ENCODE results near the gene NHERF2.

- TF ChIP-seq, protein P1, sequence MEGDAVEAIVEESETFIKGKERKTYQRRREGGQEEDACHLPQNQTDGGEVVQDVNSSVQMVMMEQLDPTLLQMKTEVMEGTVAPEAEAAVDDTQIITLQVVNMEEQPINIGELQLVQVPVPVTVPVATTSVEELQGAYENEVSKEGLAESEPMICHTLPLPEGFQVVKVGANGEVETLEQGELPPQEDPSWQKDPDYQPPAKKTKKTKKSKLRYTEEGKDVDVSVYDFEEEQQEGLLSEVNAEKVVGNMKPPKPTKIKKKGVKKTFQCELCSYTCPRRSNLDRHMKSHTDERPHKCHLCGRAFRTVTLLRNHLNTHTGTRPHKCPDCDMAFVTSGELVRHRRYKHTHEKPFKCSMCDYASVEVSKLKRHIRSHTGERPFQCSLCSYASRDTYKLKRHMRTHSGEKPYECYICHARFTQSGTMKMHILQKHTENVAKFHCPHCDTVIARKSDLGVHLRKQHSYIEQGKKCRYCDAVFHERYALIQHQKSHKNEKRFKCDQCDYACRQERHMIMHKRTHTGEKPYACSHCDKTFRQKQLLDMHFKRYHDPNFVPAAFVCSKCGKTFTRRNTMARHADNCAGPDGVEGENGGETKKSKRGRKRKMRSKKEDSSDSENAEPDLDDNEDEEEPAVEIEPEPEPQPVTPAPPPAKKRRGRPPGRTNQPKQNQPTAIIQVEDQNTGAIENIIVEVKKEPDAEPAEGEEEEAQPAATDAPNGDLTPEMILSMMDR (conservative IDR thresholded peaks at IDR 0.05): no peak
- no peak for TF ChIP-seq EZH2 (IDR thresholded peaks at IDR 0.05; ENCODE audit: low read depth)
These were observed 43.6 kb upstream of the NHERF2 start for GRCh38 chr16:1982991-1983543.

All from PC-9 (cell line).